GM21423 (cell line): Measurements from ENCODE around the gene CLEC3B.
"Not testable (repeated sequence)": the region's sequence is repeated elsewhere in the genome, so short reads cannot be mapped to it uniquely, and the experiment has no call there.

Experiments
- ATAC-seq: cut with Tn5 transposase; IDR thresholded peaks from one replicate; pipeline ENCODE4 v1.9.1; 2021; ENCODE audit warnings: mild to moderate bottlenecking, moderate library complexity; ENCODE audit not compliant: unreplicated experiment

Gene CLEC3B

GRCh38 chr3:45064512-45065372 lies 38.6 kb downstream of the CLEC3B start:
- ATAC-seq = no peak

GRCh38 chr3:45065373-45065720 lies 39.2 kb downstream of the CLEC3B start:
- no peak for ATAC-seq

- no peak for ATAC-seq
Measured at GRCh38 chr3:45066109-45066801, 40.2 kb downstream of the CLEC3B start.

- no peak for ATAC-seq
Measured at GRCh38 chr3:45067486-45067885, 41.4 kb downstream of the CLEC3B start.

- no peak for ATAC-seq
Measured at GRCh38 chr3:45067941-45068340, 41.8 kb downstream of the CLEC3B start.

- no peak for ATAC-seq
Measured at GRCh38 chr3:45071075-45071474, 45.0 kb downstream of the CLEC3B start.

GRCh38 chr3:45075821-45076625 lies 49.9 kb downstream of the CLEC3B start:
- ATAC-seq = no peak

- ATAC-seq = not testable (repeated sequence)
Measured at GRCh38 chr3:45078256-45078655, 52.2 kb downstream of the CLEC3B start.

- ATAC-seq = no peak
Measured at GRCh38 chr3:45078910-45079522, 52.9 kb downstream of the CLEC3B start.

- ATAC-seq = no peak
Measured at GRCh38 chr3:45079715-45080114, 53.6 kb downstream of the CLEC3B start.

GRCh38 chr3:45080824-45081223 lies 54.7 kb downstream of the CLEC3B start:
- no peak for ATAC-seq

- ATAC-seq = no peak
Measured at GRCh38 chr3:45081506-45082141, 55.5 kb downstream of the CLEC3B start.

GRCh38 chr3:45082142-45082538 lies 56.0 kb downstream of the CLEC3B start:
- ATAC-seq = no peak

- no peak for ATAC-seq
Measured at GRCh38 chr3:45083023-45083422, 56.9 kb downstream of the CLEC3B start.

- ATAC-seq = no peak
Measured at GRCh38 chr3:45084361-45084760, 58.3 kb downstream of the CLEC3B start.

GRCh38 chr3:45084820-45085816 lies 59.0 kb downstream of the CLEC3B start:
- no peak for ATAC-seq
